GM12891 (cell line): ENCODE measurements around the gene OR6X1.
A peak's percentile ranks its signal among the peaks of the same experiment; 100 is the strongest.

Experiments used
- DNase-seq: peaks from one replicate; pipeline ENCODE4 v3.0.0; 2011; ENCODE audit warnings: low spot score; ENCODE audit not compliant: insufficient read length
- FAIRE-seq: peaks from 2 replicates; lab custom pipeline; 2011; peaks lifted over from hg19 to GRCh38; lab: Jason Lieb, UNC
- PAX5 ChIP-seq: IDR thresholded peaks from 2 replicates; pipeline ENCODE4 v1.6.1; 2011; ENCODE audit warnings: low read length, moderate library complexity, mild to moderate bottlenecking; ENCODE audit not compliant: insufficient read depth, severe bottlenecking
- POLR2A ChIP-seq: IDR thresholded peaks from 2 replicates; pipeline ENCODE4 v1.6.1; 2011; ENCODE audit warnings: low read depth, low read length, control low read depth
- POLR2AphosphoS5 ChIP-seq: IDR thresholded peaks from 2 replicates; pipeline ENCODE4 v1.6.1; 2011; ENCODE audit warnings: low read depth, low read length, control low read depth
- POU2F2 ChIP-seq: IDR thresholded peaks from 2 replicates; pipeline ENCODE4 v1.6.1; 2011; ENCODE audit warnings: low read depth, mild to moderate bottlenecking, control low read depth, low read length, moderate library complexity
- SPI1 ChIP-seq: IDR thresholded peaks from 2 replicates; pipeline ENCODE4 v1.6.1; 2011; ENCODE audit warnings: low read depth, low read length, control low read depth
- TAF1 ChIP-seq: IDR thresholded peaks from 2 replicates; pipeline ENCODE4 v1.6.1; 2011; ENCODE audit warnings: low read depth, low read length, control low read depth

OR6X1 gene

DNA sequence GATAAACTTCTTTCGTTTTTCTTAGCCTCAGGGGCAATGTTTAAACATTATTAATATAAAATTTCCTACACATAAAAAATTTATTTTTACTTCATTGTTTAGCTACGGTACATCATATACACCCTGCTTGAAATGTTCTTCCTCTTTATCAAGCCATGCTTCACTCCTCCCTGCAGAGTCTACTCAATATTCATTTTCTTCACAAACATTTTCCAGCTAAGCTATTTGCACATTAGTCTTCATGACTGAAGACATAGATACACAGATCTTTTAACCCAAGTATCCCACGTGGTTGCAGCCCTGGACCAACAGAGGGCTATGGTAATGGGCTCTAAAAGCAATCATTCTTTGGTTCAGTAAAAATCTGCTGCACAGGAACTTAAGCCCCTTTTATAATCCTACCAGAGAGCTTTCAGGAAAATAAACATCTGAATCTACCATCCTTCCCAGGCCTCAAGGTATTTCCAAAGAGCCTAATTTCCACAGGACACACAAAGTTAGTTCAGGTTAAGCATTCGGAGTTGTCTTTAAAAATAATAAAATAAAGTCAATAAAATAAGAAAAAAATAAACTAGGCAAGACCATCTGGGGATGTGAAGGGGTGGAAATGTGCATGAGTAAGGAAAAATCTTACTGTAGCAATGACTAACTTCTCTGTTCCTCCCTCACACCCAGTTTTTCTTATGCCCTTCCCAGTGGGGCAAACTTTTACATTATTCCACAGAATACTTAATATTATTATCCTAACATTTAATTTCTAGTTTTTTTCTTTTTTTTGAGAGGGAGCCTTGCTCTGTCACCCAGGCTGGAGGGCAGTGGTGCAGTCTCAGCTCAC lies 21.6 kb upstream of the OR6X1 start:
- no peak for FAIRE-seq
- no peak for TF ChIP-seq PAX5
- TF ChIP-seq POLR2A: no peak
- no peak for TF ChIP-seq SPI1
- no peak for TF ChIP-seq POLR2AphosphoS5
- no peak for TF ChIP-seq TAF1
- no peak for TF ChIP-seq POU2F2
- no peak for DNase-seq

DNA sequence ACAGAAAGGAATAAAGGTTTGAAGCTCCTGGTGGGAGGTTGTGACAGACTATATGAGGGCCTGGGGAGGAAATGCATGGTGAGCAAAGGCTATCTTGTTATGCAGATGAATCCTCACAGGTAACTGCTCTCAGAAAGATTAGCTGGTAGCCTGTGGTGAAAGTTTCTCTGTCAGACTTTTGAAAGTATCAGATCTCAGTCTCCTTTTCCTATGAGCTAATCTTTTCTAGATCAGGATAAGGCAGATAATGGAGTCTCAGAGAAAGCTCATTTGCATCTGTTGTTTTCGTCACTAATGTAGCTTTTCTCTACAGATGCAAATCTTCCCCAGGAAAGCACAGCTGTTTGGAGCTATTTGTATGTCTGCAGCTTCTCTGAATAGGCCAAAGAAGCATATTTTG lies 21.0 kb upstream of the OR6X1 start:
- no peak for FAIRE-seq

DNA sequence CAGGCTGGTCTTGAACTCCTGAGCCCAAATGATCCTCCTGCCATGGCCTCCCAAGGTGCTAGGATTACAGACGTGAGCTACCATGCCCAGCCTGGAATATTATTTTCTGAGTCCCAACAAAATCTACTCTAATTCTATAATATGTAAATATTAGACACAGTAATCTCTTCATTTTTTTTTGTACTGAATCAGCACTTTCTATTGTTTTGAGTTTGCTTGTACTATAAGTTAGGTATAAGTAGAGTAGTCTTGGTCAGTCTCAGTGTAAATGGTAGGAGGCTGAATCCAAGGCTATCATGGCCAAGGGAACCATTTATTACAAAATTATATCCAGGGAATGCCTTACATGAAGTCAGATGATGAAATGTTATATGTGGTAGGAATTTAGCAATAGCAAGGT lies 19.6 kb upstream of the OR6X1 start:
- no peak for TF ChIP-seq POLR2AphosphoS5
- TF ChIP-seq POLR2A: no peak
- TF ChIP-seq POU2F2: no peak
- TF ChIP-seq TAF1: no peak
- no peak for TF ChIP-seq SPI1
- no peak for TF ChIP-seq PAX5
- DNase-seq (no peak), FAIRE-seq (no peak)

More for the DNA sequence above, 21.0 kb upstream of the OR6X1 start:
- DNase-seq: no peak
- TF ChIP-seq POLR2A (no peak), POU2F2 (no peak), SPI1 (no peak), PAX5 (no peak), TAF1 (no peak), POLR2AphosphoS5 (no peak)

DNA sequence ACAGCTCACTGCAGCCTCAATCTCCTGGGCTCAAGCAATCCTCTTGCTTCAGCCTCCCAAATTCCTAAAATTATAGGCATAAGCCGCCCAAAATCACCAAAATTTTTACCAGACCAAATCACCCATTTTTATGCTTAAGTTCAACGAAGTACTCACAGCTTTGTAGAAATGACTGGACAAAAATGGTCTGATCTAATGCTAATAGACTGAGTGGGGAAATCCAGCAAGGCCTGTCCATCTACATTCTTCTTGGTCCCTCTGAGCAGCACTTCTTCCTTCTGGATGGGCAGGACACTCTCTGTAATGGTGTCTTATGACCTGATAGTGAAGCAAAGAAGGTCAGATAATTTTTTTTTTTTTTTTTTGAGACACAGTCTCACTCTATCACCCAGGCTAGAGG lies 18.7 kb upstream of the OR6X1 start:
- no peak for DNase-seq
- FAIRE-seq: no peak
- TF ChIP-seq POLR2A (no peak), SPI1 (no peak), TAF1 (no peak), PAX5 (no peak), POU2F2 (no peak), POLR2AphosphoS5 (no peak)

DNA sequence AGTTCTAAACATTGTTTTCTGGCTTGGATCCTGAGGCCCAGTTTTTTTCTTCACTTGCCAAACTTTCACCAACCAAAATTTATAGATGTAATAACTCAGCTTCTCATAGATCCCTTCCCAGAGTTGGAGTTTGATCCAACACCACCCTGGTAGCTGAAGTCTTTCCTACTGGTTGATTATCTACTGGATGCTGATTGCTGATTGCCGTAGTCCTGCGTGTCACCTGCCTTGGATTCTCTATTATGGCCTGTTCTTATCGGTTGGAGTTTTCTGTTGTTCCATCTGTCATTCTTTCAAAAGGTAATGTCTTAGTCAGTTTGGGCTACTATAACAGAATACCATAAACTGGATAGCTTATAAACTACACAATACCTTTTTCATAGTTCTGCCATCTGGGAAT lies 17.3 kb upstream of the OR6X1 start:
- FAIRE-seq (no peak), DNase-seq (no peak)
- TF ChIP-seq POU2F2 (no peak), SPI1 (no peak), PAX5 (no peak), POLR2A (no peak), POLR2AphosphoS5 (no peak), TAF1 (no peak)

DNA sequence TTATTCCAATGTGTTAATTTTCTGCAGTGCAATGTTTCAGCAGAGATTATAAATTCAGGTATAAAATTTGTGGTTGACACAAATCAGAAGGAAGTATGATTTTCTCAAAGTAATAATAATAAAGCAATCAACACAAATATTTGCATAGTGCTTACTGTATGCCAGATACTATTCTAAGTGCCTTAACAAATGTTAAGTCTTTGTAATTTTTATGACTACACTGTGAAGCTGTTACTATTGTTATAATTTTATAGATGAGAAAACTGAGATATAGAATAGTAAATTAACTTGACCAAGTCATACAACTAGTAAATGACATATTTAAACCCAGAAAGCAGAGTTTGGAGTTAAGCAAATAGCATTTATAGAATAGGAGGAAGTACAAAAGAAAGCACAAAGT lies 16.4 kb upstream of the OR6X1 start:
- TF ChIP-seq SPI1 (no peak), POLR2AphosphoS5 (no peak), PAX5 (no peak), POU2F2 (no peak), TAF1 (no peak), POLR2A (no peak)

DNA sequence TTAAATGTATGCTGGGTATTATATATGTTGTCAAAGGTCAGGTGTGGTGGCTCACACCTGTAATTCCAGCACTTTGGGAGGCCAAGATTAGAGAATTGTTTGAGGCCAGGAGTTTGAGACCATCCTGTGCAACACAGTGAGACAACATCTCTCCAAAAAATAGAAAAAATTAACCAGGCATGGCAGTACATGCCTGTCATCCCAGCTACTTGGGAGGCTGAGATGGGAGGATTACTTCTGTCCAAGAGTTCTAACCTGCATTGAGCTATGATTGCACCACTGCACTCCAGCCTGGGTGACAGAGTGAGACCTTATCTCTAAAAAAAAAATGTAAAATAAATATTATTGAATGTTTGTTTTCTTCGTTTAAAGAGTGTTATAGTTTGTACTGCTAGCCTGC lies 11.3 kb upstream of the OR6X1 start:
- no peak for TF ChIP-seq TAF1
- TF ChIP-seq POU2F2: no peak
- no peak for TF ChIP-seq POLR2A
- TF ChIP-seq POLR2AphosphoS5: no peak
- no peak for TF ChIP-seq SPI1
- TF ChIP-seq PAX5: no peak
- DNase-seq: no peak
- FAIRE-seq: no peak

More for the DNA sequence above, 16.4 kb upstream of the OR6X1 start:
- DNase-seq (no peak), FAIRE-seq (no peak)

DNA sequence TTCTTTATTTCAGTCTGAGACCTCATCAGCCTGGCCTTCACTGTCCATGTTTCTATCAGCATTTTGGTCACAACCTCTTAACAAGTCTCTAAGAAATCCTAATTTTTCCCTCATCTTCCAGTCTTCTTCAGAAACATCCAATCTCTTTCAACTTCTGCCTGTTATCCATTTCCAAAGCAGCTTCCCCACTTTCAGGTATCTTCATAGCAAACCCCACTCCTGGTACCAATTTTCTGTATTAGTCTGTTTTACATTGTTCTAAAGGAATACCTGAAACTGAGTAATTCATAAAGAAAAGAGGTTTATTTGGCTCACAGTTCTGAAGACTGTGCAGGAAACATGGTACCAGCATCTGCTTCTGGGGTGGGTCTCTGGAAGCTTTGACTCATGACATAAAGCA lies 8.1 kb upstream of the OR6X1 start:
- FAIRE-seq (no peak), DNase-seq (no peak)
- no peak for TF ChIP-seq PAX5
- no peak for TF ChIP-seq SPI1
- TF ChIP-seq POU2F2: no peak
- TF ChIP-seq TAF1: no peak
- TF ChIP-seq POLR2AphosphoS5: no peak
- no peak for TF ChIP-seq POLR2A

DNA sequence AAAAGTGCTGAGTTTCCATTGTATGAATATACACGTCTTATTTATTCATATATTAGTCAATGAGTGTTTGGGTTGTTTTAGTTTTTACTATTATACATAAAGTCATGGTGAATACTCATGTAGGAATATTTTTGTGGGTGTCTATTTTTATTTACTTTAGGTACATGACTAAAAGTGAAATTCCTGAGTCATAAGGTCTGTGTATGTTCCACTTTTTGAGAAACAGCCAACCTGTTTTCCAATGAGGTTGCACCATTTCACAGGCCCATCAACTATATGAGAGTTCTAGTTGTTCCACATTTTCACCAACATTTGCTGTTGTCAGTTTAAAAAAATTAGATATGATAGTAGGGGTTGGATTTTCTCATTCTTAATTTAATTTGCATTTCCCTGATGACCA lies 6.6 kb upstream of the OR6X1 start:
- FAIRE-seq: no peak
- TF ChIP-seq POLR2AphosphoS5: no peak
- no peak for TF ChIP-seq PAX5
- no peak for TF ChIP-seq SPI1
- TF ChIP-seq TAF1: no peak
- no peak for TF ChIP-seq POLR2A
- TF ChIP-seq POU2F2: no peak
- DNase-seq: peak; percentile 14

DNA sequence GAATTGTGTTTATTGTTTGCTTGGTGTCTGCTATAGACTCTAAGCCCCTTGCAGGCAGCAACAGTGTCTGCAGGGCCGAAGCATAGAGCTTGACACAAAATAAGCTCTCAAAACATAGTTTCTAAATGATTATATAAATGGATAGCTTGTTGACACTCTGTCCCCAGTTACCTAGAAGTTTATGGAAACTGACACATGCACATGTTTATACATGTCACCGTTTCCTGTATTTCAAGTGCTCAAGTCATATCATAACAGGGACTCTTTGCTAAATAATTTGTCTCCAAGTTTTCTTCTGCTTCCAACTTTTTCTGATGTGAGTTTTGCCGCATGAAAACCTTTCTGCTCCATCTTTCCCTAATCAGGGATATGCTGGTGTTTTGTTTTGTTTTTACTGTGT lies 3.7 kb upstream of the OR6X1 start:
- FAIRE-seq: no peak

More for the DNA sequence above, 3.7 kb upstream of the OR6X1 start:
- TF ChIP-seq POLR2AphosphoS5 (no peak), PAX5 (no peak), POU2F2 (no peak), TAF1 (no peak), SPI1 (no peak)
- DNase-seq: no peak
